HEK293 (cell line): ENCODE results near the gene EPHA4.

Experiments
- CTCF ChIP-seq: fragments of 450-650 bp; formaldehyde crosslinking; IDR thresholded peaks from 2 replicates; pipeline ENCODE4 v1.5.1; 2016; ENCODE audit warnings: missing biosample characterization, missing genetic modification characterization
- PBX3 ChIP-seq: sonication (generic); formaldehyde crosslinking; IDR thresholded peaks from 2 replicates; pipeline ENCODE4 v1.8.1; 2022; ENCODE audit warnings: mild to moderate bottlenecking, moderate library complexity, missing genetic modification reagents
- SALL2 ChIP-seq: fragments of 450-650 bp; formaldehyde crosslinking; IDR thresholded peaks from 2 replicates; pipeline ENCODE4 v1.5.0; 2017; ENCODE audit warnings: missing biosample characterization, mild to moderate bottlenecking, missing genetic modification characterization, borderline replicate concordance
- SP2 ChIP-seq: fragments of 450-650 bp; formaldehyde crosslinking; IDR thresholded peaks from 2 replicates; pipeline ENCODE4 v1.5.1; 2016; ENCODE audit warnings: missing biosample characterization, missing genetic modification characterization
- YY1 ChIP-seq: fragments of 450-650 bp; formaldehyde crosslinking; IDR thresholded peaks from 2 replicates; pipeline ENCODE4 v1.5.1; 2018; ENCODE audit warnings: missing biosample characterization, missing genetic modification characterization
- ZNF121 ChIP-seq: fragments of 450-650 bp; formaldehyde crosslinking; IDR thresholded peaks from 2 replicates; pipeline ENCODE4 v1.5.1; 2016; ENCODE audit warnings: missing biosample characterization, missing genetic modification characterization
- ZNF366 ChIP-seq: fragments of 450-650 bp; formaldehyde crosslinking; conservative IDR thresholded peaks from 2 replicates; pipeline ENCODE4 v1.5.1; 2016; ENCODE audit warnings: missing biosample characterization, missing genetic modification characterization
- ZNF37A ChIP-seq: fragments of 450-650 bp; IDR thresholded peaks from 2 replicates; pipeline ENCODE4 v1.5.1; 2018; ENCODE audit warnings: missing biosample characterization, missing genetic modification characterization
- ZNF571 ChIP-seq: fragments of 450-650 bp; formaldehyde crosslinking; IDR thresholded peaks from 2 replicates; pipeline ENCODE4 v1.5.0; 2017; ENCODE audit warnings: missing biosample characterization, missing genetic modification characterization
- ZNF785 ChIP-seq: fragments of 450-650 bp; formaldehyde crosslinking; IDR thresholded peaks from 2 replicates; pipeline ENCODE4 v1.5.1; 2016; ENCODE audit warnings: missing biosample characterization, missing genetic modification characterization
- ZNF792 ChIP-seq: fragments of 450-650 bp; formaldehyde crosslinking; IDR thresholded peaks from 2 replicates; pipeline ENCODE4 v1.5.1; 2016; ENCODE audit warnings: missing biosample characterization, missing genetic modification characterization
- ZNF830 ChIP-seq: fragments of 450-650 bp; IDR thresholded peaks from 2 replicates; pipeline ENCODE4 v1.5.0; 2018; ENCODE audit warnings: missing biosample characterization, missing genetic modification characterization, low read depth, mild to moderate bottlenecking, moderate library complexity
- TF ChIP-seq, protein P1 (sequence below): fragments of 450-650 bp; formaldehyde crosslinking; IDR thresholded peaks from 2 replicates; pipeline ENCODE4 v1.5.1; 2016; ENCODE audit warnings: missing biosample characterization, missing genetic modification characterization, low read depth

- TF ChIP-seq YY1 (tag by site-specific recombination): no peak
- no peak for TF ChIP-seq CTCF (tag by site-specific recombination)
- TF ChIP-seq ZNF121 (tag by site-specific recombination): no peak
- TF ChIP-seq ZNF792 (tag by site-specific recombination): no peak
- no peak for TF ChIP-seq ZNF571 (tag by site-specific recombination)
- no peak for TF ChIP-seq SALL2
- TF ChIP-seq ZNF37A: no peak
- no peak for TF ChIP-seq ZNF830 (tag by site-specific recombination)
- no peak for TF ChIP-seq SP2 (tag by site-specific recombination)
- no peak for TF ChIP-seq ZNF785 (tag by site-specific recombination)
- TF ChIP-seq, protein P1, sequence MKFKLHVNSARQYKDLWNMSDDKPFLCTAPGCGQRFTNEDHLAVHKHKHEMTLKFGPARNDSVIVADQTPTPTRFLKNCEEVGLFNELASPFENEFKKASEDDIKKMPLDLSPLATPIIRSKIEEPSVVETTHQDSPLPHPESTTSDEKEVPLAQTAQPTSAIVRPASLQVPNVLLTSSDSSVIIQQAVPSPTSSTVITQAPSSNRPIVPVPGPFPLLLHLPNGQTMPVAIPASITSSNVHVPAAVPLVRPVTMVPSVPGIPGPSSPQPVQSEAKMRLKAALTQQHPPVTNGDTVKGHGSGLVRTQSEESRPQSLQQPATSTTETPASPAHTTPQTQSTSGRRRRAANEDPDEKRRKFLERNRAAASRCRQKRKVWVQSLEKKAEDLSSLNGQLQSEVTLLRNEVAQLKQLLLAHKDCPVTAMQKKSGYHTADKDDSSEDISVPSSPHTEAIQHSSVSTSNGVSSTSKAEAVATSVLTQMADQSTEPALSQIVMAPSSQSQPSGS (tag by site-specific recombination): no peak
- TF ChIP-seq ZNF366 (tag by site-specific recombination): no peak
- no peak for TF ChIP-seq PBX3 (CRISPR knock-in tag)
These were observed 14.0 kb downstream of the EPHA4 start for GRCh38 chr2:221558107-221558506.
